GM18868 (cell line): ENCODE measurements around the gene OTOP3.

ENCODE experiments used
- ATAC-seq: cut with Tn5 transposase; IDR thresholded peaks from one replicate; pipeline ENCODE4 v1.9.1; 2021; ENCODE audit warnings: mild to moderate bottlenecking, moderate library complexity; ENCODE audit not compliant: unreplicated experiment

OTOP3 gene

GRCh38 chr17:74937064-74938051 is 1.7 kb downstream of the OTOP3 start:
- no peak for ATAC-seq

GRCh38 chr17:74938194-74938950 is 2.7 kb downstream of the OTOP3 start:
- ATAC-seq, result no peak

- no peak for ATAC-seq
Observed at GRCh38 chr17:74939534-74939933, 3.8 kb downstream of the OTOP3 start.

- no peak for ATAC-seq
Observed at GRCh38 chr17:74941128-74941725, 5.5 kb downstream of the OTOP3 start.

- ATAC-seq, result no peak
Observed at GRCh38 chr17:74943808-74944522, 8.3 kb downstream of the OTOP3 start.

GRCh38 chr17:74945543-74945942 is 9.8 kb downstream of the OTOP3 start:
- peak; percentile 66 for ATAC-seq

GRCh38 chr17:74946641-74947040 is 10.9 kb downstream of the OTOP3 start:
- ATAC-seq, result no peak

- ATAC-seq, result no peak
Observed at GRCh38 chr17:74947041-74947754, 11.5 kb downstream of the OTOP3 start.

GRCh38 chr17:74949455-74950115 is 13.9 kb downstream of the OTOP3 start:
- no peak for ATAC-seq

GRCh38 chr17:74950207-74950606 is 14.5 kb downstream of the OTOP3 start:
- no peak for ATAC-seq

GRCh38 chr17:74951065-74951464 is 15.4 kb downstream of the OTOP3 start:
- no peak for ATAC-seq

GRCh38 chr17:74951680-74952421 is 16.2 kb downstream of the OTOP3 start:
- no peak for ATAC-seq

GRCh38 chr17:74952431-74953133 is 16.9 kb downstream of the OTOP3 start:
- no peak for ATAC-seq

GRCh38 chr17:74953134-74953687 is 17.5 kb downstream of the OTOP3 start:
- ATAC-seq, result no peak

GRCh38 chr17:74954115-74954514 is 18.4 kb downstream of the OTOP3 start:
- ATAC-seq, result no peak

GRCh38 chr17:74954665-74955421 is 19.1 kb downstream of the OTOP3 start:
- ATAC-seq, result no peak

- ATAC-seq, result no peak
Observed at GRCh38 chr17:74956093-74956492, 20.4 kb downstream of the OTOP3 start.
